GM12865 (cell line): Measurements from ENCODE around the gene GLCCI1.
"Not testable (repeated sequence)": the region's sequence is repeated elsewhere in the genome, so short reads cannot be mapped to it uniquely, and the experiment has no call there.

Source experiments
- DNase-seq: peaks from one replicate; pipeline ENCODE4 v3.0.0; 2010; ENCODE audit warnings: low read depth
- H3K4me3 ChIP-seq: 2 replicates; pipeline ENCODE4 v1.5.1; 2011; ENCODE audit warnings: mild to moderate bottlenecking, low read depth, low read length, control low read depth
- CTCF ChIP-seq: IDR thresholded peaks from 2 replicates; pipeline ENCODE4 v1.5.1; 2011; ENCODE audit warnings: low read length, control low read depth, low read depth, inconsistent platforms; ENCODE audit not compliant: insufficient read depth; ENCODE audit errors: missing control alignments

GLCCI1 gene

GRCh38 chr7:8085420-8085819, 116.8 kb downstream of the GLCCI1 start:
- H3K4me3 ChIP-seq, result no peak overlapping the region
- TF ChIP-seq CTCF, result no peak
- DNase-seq, result no peak

DNA sequence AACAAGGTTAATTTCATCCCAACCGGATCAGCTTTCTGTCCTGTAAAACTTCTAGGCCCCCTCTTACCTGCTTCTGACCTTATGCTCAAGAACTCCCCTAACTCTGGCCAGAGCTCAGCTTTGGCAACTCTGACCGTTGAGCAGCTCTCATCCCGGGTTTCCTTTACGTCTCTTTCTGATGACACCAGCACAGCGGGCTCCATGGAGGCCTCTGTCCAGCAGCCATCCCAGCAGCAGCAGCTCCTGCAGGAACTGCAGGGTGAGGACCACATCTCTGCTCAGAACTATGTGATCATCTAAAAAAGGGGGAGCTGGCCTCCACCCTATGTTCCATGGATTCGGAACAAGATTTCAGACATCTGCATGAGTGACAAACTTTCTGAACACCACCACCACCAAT, 117.6 kb downstream of the GLCCI1 start:
- TF ChIP-seq CTCF, result no peak
- no peak for DNase-seq

DNA sequence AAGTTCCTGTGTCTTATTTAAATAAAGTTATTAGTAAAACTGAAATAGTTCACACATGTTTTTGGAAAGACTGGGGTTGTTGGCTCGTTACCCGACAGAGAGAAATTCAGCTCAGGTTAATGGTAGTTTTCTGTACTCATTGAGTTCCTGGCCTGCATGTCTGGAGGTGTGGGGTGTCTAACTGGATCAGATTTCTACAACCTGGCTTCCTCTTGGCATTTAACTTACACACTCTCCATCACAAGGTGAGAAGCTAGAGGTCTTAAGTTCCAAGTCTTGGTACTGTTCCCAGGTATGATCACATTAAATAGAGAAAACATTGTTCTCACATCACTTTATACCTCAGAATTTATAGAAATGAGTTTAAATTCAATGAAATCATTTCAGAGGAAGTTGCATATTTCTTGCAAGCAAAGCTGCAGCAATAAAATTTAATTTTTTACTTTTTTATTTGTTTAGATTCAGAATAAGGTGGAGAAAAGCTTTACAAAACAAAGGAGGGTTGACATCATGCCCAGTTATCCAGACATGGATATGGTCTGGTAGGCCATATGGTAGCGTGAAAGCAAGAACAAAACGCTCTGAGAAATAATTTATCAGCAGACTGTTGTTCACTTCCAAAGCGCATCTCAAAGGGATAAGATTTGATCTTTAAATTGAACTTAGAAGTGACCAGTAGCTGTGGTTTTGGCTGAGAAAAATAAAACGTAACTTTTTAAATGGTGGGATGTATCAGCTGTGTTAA, 120.6 kb downstream of the GLCCI1 start:
- no peak overlapping the region for H3K4me3 ChIP-seq
- no peak for TF ChIP-seq CTCF
- DNase-seq, result no peak

More for the DNA sequence above, 117.6 kb downstream of the GLCCI1 start:
- H3K4me3 ChIP-seq, result no peak overlapping the region

GRCh38 chr7:8092140-8092539, 123.5 kb downstream of the GLCCI1 start:
- TF ChIP-seq CTCF, result no peak
- H3K4me3 ChIP-seq, result no peak overlapping the region
- DNase-seq, result no peak

DNA sequence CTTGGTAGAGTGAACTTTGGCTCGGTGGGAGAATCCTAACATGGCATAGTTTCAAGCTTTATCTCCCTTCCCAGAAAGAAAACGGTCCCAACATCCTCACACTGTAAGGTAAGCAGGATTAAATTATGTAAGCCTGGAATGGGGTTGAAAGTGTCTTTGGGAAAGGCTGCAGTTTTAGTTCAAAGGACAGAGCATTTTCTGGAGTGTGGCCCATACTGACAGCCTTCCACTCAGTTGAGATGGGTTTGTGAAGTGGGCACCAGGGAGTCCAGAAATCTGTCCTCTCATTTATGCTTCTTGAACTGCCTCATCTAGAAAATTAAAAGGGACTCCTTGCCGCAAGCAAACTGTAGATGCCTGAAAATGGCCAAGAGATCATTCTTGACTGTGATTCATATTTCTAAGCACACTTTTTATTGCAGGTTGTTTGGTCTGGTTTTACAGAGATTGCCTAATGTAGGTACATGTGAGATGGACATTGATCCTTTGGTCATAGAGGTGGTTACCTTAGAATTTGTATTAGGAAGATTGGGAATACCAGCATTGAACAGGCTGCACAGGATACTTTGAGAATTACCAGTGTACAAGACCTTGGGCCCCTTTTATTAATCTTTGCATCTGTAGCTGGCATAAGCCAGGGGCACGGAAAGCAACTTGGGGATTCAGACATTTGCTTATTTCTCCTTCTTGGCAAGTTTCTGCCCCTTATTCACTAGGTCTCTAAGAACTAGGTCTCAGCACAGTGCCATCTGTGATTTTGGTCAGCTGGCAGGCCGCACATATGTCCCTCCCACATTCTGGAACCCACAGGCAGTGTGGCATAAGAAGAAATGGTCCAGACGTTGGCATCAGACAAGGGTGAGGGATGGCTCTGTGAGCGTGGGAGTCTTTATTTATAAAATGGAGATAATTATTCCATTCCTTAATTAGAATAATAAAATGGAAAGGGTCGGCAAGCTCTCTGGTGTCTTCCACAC, 125.9 kb downstream of the GLCCI1 start:
- no peak overlapping the region for H3K4me3 ChIP-seq
- no peak for DNase-seq
- TF ChIP-seq CTCF, result no peak

DNA sequence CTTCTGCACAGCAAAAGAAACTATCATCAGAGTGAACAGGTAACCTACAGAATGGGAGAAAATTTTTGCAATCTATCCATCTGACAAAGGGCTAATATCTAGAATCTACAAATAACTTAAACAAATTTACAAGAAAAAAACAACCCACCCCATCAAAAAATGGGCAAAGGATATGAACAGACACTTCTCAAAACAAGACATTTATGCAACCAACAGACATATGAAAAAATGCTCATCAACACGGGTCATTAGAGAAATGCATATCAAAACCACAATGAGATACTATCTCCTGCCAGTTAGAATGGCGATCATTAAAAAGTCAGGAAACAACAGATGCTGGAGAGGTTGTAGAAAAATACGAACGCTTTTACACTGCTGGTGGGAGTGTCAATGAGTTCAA, 132.7 kb downstream of the GLCCI1 start:
- not testable (repeated sequence) for DNase-seq, H3K4me3 ChIP-seq

- TF ChIP-seq CTCF, result no peak
- no peak for DNase-seq
- no peak overlapping the region for H3K4me3 ChIP-seq
Measured at GRCh38 chr7:8103282-8103681, 134.7 kb downstream of the GLCCI1 start.
